Measurements from ENCODE around the gene GSE1.

Gene GSE1

GRCh38 chr16:85628265-85628556, 15.1 kb downstream of the GSE1 start:
- DNase-seq (ENCODE audit: extremely low spot score, insufficient read length, low read depth): no peak
- FAIRE-seq: no peak

GRCh38 chr16:85628645-85629044, 15.5 kb downstream of the GSE1 start:
- FAIRE-seq (no peak), DNase-seq (ENCODE audit: extremely low spot score, insufficient read length, low read depth) (no peak)

GRCh38 chr16:85629326-85629725, 16.2 kb downstream of the GSE1 start:
- DNase-seq (ENCODE audit: extremely low spot score, insufficient read length, low read depth) (no peak), FAIRE-seq (no peak)

GRCh38 chr16:85629853-85630252, 16.7 kb downstream of the GSE1 start:
- FAIRE-seq (no peak), DNase-seq (ENCODE audit: extremely low spot score, insufficient read length, low read depth) (no peak)

- no peak for FAIRE-seq
- no peak for DNase-seq (ENCODE audit: extremely low spot score, insufficient read length, low read depth)
Observed at GRCh38 chr16:85631230-85631629, 18.1 kb downstream of the GSE1 start.

GRCh38 chr16:85631802-85632393, 18.8 kb downstream of the GSE1 start:
- DNase-seq (ENCODE audit: extremely low spot score, insufficient read length, low read depth) (no peak), FAIRE-seq (no peak)

GRCh38 chr16:85632709-85633437, 19.8 kb downstream of the GSE1 start:
- FAIRE-seq: no peak
- no peak for DNase-seq (ENCODE audit: extremely low spot score, insufficient read length, low read depth)

GRCh38 chr16:85633438-85633743, 20.3 kb downstream of the GSE1 start:
- FAIRE-seq (no peak), DNase-seq (ENCODE audit: extremely low spot score, insufficient read length, low read depth) (no peak)

- no peak for FAIRE-seq
- no peak for DNase-seq (ENCODE audit: extremely low spot score, insufficient read length, low read depth)
Observed at GRCh38 chr16:85633888-85634287, 20.8 kb downstream of the GSE1 start.

- no peak for DNase-seq (ENCODE audit: extremely low spot score, insufficient read length, low read depth)
- FAIRE-seq: no peak
Observed at GRCh38 chr16:85634747-85635544, 21.8 kb downstream of the GSE1 start.

- DNase-seq (ENCODE audit: extremely low spot score, insufficient read length, low read depth) (no peak), FAIRE-seq (no peak)
Observed at GRCh38 chr16:85635545-85636140, 22.5 kb downstream of the GSE1 start.

- FAIRE-seq (no peak), DNase-seq (ENCODE audit: extremely low spot score, insufficient read length, low read depth) (no peak)
Observed at GRCh38 chr16:85636234-85636812, 23.2 kb downstream of the GSE1 start.

- no peak for FAIRE-seq
- no peak for DNase-seq (ENCODE audit: extremely low spot score, insufficient read length, low read depth)
Observed at GRCh38 chr16:85637061-85637807, 24.1 kb downstream of the GSE1 start.

GRCh38 chr16:85637808-85638647, 24.9 kb downstream of the GSE1 start:
- FAIRE-seq: no peak
- no peak for DNase-seq (ENCODE audit: extremely low spot score, insufficient read length, low read depth)

GRCh38 chr16:85638695-85639409, 25.7 kb downstream of the GSE1 start:
- FAIRE-seq: no peak
- no peak for DNase-seq (ENCODE audit: extremely low spot score, insufficient read length, low read depth)

- DNase-seq (ENCODE audit: extremely low spot score, insufficient read length, low read depth): no peak
- FAIRE-seq: no peak
Observed at GRCh38 chr16:85639529-85640253, 26.6 kb downstream of the GSE1 start.

- DNase-seq (ENCODE audit: extremely low spot score, insufficient read length, low read depth) (no peak), FAIRE-seq (no peak)
Observed at GRCh38 chr16:85640254-85640558, 27.1 kb downstream of the GSE1 start.

- FAIRE-seq (no peak), DNase-seq (ENCODE audit: extremely low spot score, insufficient read length, low read depth) (no peak)
Observed at GRCh38 chr16:85640585-85640984, 27.5 kb downstream of the GSE1 start.
